Type B pancreatic cell (in vitro differentiated cells): Measurements from ENCODE around the gene RHBDL2. TPM values are rescaled to one million over a fixed set of nuclear protein-coding genes. Genes with fewer than 3 reads are reported as not detected.

Experiments used
- DNase-seq: peaks from one replicate; pipeline ENCODE4 v3.0.0; 2021; ENCODE audit warnings: mixed read lengths; ENCODE audit not compliant: unreplicated experiment; ENCODE audit errors: extremely low spot score
- H3K27ac Mint-ChIP-seq: 2 replicates; pipeline ENCODE4 v1.8.0; 2021; ENCODE audit warnings: mild to moderate bottlenecking, mixed read lengths
- H3K27me3 Mint-ChIP-seq: 2 replicates; pipeline ENCODE4 v1.8.0; 2021; ENCODE audit warnings: mixed read lengths
- H3K36me3 Mint-ChIP-seq: 2 replicates; pipeline ENCODE4 v1.8.0; 2021; ENCODE audit warnings: mixed read lengths
- H3K4me1 Mint-ChIP-seq: one replicate; pipeline ENCODE4 v1.8.0; 2021; ENCODE audit warnings: mixed read lengths; ENCODE audit not compliant: unreplicated experiment
- H3K4me3 Mint-ChIP-seq: 2 replicates; pipeline ENCODE4 v1.8.0; 2021; ENCODE audit warnings: mild to moderate bottlenecking, mixed read lengths
- H3K9me3 Mint-ChIP-seq: 2 replicates; pipeline ENCODE4 v1.8.0; 2021; ENCODE audit warnings: mixed read lengths
- total RNA-seq: library from RNA; stranded (reverse); gene quantifications from 2 replicates; pipeline ENCODE4 v1.2.1, GENCODE V29; 2021; ENCODE audit warnings: low replicate concordance
- TF ChIP-seq, protein P1 (sequence below): fragments of 200-600 bp; sonication (generic); conservative IDR thresholded peaks from 2 replicates; pipeline ENCODE4 v1.5.0; 2021; ENCODE audit warnings: antibody characterized with exemption, mild to moderate bottlenecking

The RHBDL2 gene
- total RNA-seq, 1 donor from 2014 or later, result 0.80 TPM

DNA sequence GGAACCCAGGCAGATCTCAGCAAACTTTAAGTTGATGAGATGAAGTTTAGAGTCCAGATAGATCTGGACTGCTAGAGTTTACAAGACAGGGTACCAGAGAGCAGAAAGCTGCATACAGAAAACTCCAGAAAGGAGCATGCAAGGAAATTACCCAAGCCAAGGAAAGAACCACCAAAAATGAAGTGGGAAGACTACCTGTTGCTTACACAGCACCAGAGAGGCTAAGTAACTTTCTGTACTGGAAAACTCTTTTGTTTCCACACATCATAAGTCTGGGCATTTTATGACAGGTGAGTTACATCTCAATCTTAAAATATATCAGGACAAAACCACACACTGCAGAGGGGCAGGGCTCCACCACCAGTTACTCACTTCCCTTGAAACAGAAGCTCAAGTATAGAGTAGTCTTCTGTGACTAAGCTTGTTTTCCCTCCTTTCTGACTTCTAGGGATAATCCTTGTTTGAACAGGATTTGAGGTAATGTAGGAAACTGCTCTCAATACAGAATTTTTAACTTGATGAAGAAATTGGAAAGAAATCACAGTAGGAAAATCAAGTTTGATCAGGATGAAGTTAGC is 42.9 kb downstream of the RHBDL2 start:
- no peak overlapping the region for H3K27ac Mint-ChIP-seq
- H3K4me1 Mint-ChIP-seq, result no peaks in the 10 kb centered on the region
- no peaks in the 10 kb centered on the region for H3K27me3 Mint-ChIP-seq
- TF ChIP-seq, protein P1, sequence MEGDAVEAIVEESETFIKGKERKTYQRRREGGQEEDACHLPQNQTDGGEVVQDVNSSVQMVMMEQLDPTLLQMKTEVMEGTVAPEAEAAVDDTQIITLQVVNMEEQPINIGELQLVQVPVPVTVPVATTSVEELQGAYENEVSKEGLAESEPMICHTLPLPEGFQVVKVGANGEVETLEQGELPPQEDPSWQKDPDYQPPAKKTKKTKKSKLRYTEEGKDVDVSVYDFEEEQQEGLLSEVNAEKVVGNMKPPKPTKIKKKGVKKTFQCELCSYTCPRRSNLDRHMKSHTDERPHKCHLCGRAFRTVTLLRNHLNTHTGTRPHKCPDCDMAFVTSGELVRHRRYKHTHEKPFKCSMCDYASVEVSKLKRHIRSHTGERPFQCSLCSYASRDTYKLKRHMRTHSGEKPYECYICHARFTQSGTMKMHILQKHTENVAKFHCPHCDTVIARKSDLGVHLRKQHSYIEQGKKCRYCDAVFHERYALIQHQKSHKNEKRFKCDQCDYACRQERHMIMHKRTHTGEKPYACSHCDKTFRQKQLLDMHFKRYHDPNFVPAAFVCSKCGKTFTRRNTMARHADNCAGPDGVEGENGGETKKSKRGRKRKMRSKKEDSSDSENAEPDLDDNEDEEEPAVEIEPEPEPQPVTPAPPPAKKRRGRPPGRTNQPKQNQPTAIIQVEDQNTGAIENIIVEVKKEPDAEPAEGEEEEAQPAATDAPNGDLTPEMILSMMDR, result no peak
- H3K4me3 Mint-ChIP-seq, result no peak overlapping the region
- H3K36me3 Mint-ChIP-seq, result no peaks in the 10 kb centered on the region
- H3K9me3 Mint-ChIP-seq, result no peaks in the 10 kb centered on the region
- no peak for DNase-seq

DNA sequence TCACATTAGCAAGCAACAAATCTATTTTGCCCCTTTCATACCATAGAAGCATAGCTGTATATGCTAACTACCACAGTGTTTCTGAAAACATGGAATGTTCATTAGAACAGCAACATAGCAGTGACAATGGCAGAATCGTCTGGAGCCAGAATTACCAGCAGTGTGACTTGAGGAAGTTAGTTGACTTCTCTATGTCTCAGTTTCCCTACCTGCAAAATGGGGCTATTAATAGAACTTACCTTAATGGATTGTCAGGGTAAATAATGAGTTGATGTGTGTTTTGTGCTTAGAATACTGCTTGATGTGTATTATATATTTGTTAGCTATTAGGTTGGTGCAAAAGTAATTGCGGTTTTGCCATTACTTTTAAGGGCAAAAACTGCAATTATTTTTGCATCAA is 45.5 kb downstream of the RHBDL2 start:
- Mint-ChIP-seq H3K9me3 (no peaks in the 10 kb centered on the region), H3K4me3 (no peak overlapping the region), H3K27ac (no peak overlapping the region), H3K4me1 (no peaks in the 10 kb centered on the region), H3K36me3 (no peaks in the 10 kb centered on the region), H3K27me3 (no peaks in the 10 kb centered on the region)
- TF ChIP-seq, protein P1, result no peak
- no peak for DNase-seq

DNA sequence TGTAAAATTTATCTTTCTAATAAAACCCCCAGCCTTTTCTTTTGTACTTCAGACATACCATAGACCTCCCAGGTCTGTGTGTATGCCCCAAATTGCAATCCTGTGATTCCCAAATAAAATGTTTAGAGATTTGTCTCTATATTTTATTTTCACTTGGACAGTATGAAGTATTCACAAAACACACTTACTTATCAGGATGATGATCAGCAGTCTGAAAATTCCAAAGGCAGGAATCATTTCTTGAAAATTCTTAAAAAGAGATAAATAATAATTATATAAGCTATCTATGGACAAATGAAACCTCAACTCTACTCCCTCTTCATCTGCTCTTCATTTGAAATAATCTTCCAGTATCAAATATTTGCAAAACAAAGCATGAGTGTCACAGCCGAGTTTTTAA is 48.7 kb downstream of the RHBDL2 start:
- no peak overlapping the region for H3K4me3 Mint-ChIP-seq
- H3K27ac Mint-ChIP-seq, result no peak overlapping the region
- no peaks in the 10 kb centered on the region for H3K9me3 Mint-ChIP-seq
- no peak for DNase-seq
- peaks cover 3% of the 10 kb centered on the region for H3K36me3 Mint-ChIP-seq
- no peaks in the 10 kb centered on the region for H3K27me3 Mint-ChIP-seq
- no peaks in the 10 kb centered on the region for H3K4me1 Mint-ChIP-seq
- TF ChIP-seq, protein P1, result no peak

DNA sequence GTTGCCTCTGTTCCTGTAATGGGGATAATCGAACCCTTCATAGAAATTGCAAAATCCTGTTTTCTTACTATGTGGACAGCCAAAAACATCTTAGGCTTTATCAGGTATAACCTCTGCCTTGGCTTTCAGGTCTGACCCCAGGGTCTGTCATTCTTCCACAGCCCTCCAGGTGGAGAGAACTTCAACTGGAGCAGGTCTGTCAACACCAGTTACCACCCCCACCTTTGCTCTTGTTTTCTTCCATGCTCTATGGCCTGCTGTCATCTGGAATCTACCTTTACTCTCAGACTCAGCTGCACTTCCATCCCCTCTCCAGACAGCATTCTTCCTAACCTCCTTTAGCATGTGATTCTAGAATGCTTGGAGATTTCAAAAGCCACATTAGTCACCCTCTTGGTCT is 49.9 kb downstream of the RHBDL2 start:
- no peak for DNase-seq
- H3K4me3 Mint-ChIP-seq, result no peak overlapping the region
- no peaks in the 10 kb centered on the region for H3K27me3 Mint-ChIP-seq
- TF ChIP-seq, protein P1, result peak; percentile 25
- H3K4me1 Mint-ChIP-seq, result no peaks in the 10 kb centered on the region
- no peaks in the 10 kb centered on the region for H3K9me3 Mint-ChIP-seq
- no peak overlapping the region for H3K27ac Mint-ChIP-seq
- H3K36me3 Mint-ChIP-seq, result peaks cover 3% of the 10 kb centered on the region

DNA sequence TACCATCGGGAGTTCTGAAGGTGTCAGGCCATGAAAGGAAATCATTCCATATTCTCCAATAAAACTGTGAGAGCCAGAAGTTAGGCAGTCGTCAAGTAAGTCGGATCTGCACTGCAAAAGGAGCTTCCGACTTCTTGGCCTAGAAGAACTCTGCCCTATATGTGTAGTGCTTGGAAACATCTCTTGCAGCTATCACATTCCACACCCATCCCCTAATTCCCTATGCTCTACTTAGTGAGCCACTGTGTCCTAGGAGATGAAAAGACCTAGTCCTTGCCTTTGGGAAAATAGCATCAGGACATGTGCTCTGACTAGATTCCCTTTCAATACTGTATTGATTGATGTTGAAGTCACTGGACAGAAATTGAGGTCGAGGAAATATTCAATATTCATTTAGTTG is 52.0 kb downstream of the RHBDL2 start:
- Mint-ChIP-seq H3K27me3 (no peaks in the 10 kb centered on the region), H3K27ac (no peak overlapping the region), H3K4me3 (no peak overlapping the region), H3K36me3 (peaks cover 3% of the 10 kb centered on the region), H3K4me1 (no peaks in the 10 kb centered on the region), H3K9me3 (no peaks in the 10 kb centered on the region)
- no peak for DNase-seq
- TF ChIP-seq, protein P1, result no peak
